OCI-M2 (cell line): ENCODE data around the gene RTN4.
"Not testable (repeated sequence)": the region's sequence is repeated elsewhere in the genome, so short reads cannot be mapped to it uniquely, and the experiment has no call there.

ENCODE experiments used
- DNase-seq: peaks from one replicate; lab custom pipeline; 2025; ENCODE audit not compliant: unreplicated experiment; lab: John Stamatoyannopoulos, UW

Gene RTN4

GRCh38 chr2:55011831-55012671 lies 38.2 kb downstream of the RTN4 start:
- DNase-seq, result no peak

DNA sequence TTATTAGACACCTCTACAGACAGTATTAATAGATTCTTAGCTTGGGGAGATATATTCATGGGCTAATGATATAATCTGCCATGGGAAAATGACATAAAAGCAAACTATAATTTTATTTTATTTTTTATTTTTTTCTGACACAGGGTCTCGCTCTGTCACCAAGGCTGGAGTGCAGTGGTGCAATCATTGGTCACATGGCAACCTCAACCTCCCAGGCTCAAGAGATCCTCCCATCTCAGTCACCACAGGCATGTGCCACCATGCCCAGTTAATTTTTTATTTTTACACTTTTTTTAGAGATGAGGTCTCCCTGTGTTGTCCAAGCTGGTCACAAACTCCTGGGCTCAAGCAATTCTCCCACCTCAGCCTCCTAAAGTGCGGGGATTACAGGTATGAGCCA lies 39.3 kb downstream of the RTN4 start:
- no peak for DNase-seq

DNA sequence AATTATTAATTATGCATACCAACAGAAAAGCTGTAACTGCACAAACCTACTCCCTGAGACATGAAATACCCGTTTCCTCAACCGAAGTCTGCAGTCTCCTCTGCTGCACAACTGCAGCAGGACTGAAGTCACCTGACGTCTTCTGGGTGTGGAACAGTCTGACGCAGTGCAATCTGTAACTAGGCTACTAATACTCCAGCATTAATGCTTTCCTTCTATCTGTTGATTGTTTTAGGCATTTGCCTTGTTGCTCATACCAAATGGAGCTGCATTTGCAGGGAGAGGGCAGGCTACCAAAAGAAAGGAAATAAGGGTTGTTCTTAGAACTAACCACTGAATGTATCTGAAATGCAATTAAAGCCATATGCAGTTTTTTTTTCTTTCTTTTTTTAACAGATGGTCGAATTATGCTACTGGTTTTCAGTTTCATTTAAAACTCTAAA lies 40.1 kb downstream of the RTN4 start:
- no peak for DNase-seq

- no peak for DNase-seq
Measured at GRCh38 chr2:55009277-55010060, 40.8 kb downstream of the RTN4 start.

- no peak for DNase-seq
Measured at GRCh38 chr2:55006306-55006705, 43.9 kb downstream of the RTN4 start.

GRCh38 chr2:55003706-55004639 lies 46.3 kb downstream of the RTN4 start:
- DNase-seq, result no peak

- DNase-seq, result no peak
Measured at GRCh38 chr2:55001716-55002115, 48.5 kb downstream of the RTN4 start.

GRCh38 chr2:55000341-55000740 lies 49.9 kb downstream of the RTN4 start:
- DNase-seq, result no peak

GRCh38 chr2:54999182-54999581 lies 51.1 kb downstream of the RTN4 start:
- DNase-seq, result no peak

GRCh38 chr2:54997826-54998225 lies 52.4 kb downstream of the RTN4 start:
- DNase-seq, result no peak

- no peak for DNase-seq
Measured at GRCh38 chr2:54995553-54995952, 54.7 kb downstream of the RTN4 start.

- not testable (repeated sequence) for DNase-seq
Measured at GRCh38 chr2:54990694-54991093, 59.6 kb downstream of the RTN4 start.

DNA sequence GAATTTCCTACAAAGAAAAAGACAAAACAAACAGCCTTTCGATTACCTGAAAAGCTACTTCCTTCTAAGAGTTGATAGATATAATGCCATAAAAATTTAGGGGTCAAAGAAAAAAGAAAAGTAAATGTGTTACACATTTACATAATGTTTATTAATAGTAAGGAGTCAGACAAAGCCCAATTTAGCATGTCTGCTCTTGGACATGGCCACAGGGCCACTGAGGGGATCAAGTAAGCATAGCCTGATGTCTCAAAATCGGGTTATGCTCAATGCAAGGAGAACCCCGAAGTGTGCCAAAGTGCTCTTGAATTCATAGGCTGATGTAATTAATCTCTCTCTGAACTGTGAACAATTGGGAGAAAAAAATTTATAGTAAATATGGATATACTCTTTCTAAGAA lies 61.6 kb downstream of the RTN4 start:
- DNase-seq, result no peak

GRCh38 chr2:54986264-54986663 lies 64.0 kb downstream of the RTN4 start:
- DNase-seq, result no peak

GRCh38 chr2:54984476-54984875 lies 65.8 kb downstream of the RTN4 start:
- no peak for DNase-seq

DNA sequence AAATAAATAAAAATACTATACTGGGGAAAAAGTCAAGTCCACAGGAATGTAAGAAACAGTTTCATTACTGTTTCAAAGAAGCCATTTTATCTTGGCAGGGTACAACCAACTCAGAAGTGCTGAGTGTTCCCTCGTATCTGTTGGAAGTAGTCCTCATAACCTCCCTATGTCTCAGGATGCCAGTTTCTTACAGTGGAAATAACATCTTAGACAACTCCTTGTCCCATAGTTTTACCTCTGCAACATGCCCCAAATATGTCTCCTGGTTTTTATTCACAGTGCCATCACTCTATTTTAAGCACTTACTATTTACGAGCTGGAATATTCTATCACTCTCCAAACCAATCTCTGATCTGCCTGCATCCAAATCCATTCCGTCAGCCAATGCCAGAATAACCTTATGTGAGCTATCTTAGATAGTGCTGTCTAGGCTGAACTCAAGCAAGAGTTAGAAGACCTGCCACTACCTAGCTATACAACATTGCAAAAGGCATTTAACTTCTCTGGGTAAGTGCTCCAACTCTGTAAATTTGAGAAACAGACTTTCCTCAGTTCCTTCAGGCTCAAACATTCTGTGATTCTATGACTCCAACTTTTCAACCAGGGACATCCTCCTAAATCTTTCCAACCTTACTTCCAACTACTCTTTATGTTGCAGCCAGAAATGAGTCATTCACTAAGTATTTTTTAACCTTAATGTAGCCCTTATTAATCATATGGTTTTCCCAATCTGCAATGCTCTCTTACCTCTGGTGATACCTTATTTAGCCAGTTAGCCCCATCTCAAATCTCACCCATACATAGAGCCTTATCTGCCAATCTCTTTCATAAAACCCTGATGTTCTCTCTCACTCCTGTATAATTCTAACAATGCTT lies 66.7 kb downstream of the RTN4 start:
- no peak for DNase-seq

- no peak for DNase-seq
Measured at GRCh38 chr2:54981385-54981784, 68.9 kb downstream of the RTN4 start.

DNA sequence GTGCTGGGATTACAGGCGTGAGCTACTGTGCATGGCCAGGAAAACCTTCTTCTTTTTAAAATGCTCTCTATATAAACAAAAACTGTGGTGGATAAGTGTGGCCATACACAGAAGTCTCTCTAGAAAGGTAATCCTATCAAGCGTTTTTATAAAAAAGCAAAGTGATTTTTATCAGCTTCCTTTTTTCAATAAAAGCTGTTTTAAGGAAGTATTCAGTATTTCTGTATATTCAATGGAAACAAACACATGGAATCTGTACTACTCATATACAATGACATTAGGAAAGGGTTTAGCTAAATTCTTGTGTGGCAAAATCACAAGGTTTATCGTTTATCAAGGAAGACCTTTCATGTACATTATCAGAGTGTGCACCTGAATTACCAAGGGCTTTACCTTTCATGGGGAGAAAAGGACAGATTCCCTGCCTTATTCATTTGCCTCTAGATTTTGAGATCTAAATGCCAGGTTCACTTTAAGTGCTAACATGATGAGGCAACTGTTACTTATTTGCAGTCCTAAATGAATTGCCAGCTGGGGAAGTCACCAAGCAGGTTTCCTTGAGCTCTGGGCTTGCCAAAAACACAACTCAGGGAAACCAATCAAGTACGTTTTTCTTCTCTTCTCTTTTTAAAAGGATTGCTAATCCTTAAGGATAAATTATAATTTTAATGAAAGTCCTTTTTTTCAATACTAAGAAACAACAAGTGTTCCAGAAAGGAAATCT lies 70.8 kb downstream of the RTN4 start:
- no peak for DNase-seq

- DNase-seq, result no peak
Measured at GRCh38 chr2:54977149-54977548, 73.1 kb downstream of the RTN4 start.
